Kidney tubule cell (primary cell): ENCODE results near the gene PRR5L.

ENCODE experiments used
- DNase-seq: peaks from one replicate; pipeline ENCODE4 v3.0.0-alpha.2; 2018; ENCODE audit warnings: low spot score

The PRR5L gene

DNA sequence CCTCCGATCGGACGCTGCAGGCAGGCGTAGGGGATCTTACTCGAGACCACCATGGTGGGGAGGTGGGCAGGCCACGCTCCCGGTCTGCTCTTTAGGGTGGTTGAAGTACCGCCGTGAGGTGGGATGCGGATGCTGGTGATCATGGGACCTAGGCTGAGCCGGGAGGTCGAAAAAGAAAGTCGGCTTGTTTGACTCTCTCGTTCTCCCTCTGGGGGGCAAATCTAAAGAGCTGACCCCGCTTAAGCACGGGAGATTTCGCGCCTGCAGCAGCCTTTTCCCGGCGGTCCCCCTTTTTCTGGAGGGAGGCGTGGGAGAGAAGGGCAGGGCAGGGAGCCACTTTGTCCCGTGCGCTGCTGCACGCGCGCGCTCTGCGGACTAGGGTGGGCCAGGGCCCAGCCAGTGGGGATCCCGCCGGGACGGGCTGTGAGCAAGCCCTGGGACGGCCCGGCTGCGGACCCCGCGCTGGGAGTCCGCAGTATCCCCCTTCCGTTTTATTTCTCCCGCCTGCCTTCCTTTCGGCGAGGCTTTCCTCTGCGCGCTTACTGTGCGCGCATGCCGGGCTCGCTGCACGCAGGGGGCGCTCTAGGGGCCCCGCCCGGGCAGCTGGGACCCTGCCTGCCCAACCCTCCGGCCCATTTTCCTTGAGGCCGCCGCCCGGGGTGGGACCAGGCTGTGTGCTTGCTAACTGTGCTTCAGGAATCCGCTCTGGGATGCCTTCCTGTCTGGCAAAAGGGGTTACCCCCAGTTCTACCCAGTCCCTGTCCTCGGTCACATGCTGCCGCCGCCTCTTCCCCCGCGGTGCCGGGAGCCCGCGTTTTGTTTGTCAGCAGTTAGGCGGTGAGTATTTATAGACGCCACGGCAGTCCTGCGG is 81.0 kb downstream of the PRR5L start:
- peak; percentile 67 for DNase-seq

DNA sequence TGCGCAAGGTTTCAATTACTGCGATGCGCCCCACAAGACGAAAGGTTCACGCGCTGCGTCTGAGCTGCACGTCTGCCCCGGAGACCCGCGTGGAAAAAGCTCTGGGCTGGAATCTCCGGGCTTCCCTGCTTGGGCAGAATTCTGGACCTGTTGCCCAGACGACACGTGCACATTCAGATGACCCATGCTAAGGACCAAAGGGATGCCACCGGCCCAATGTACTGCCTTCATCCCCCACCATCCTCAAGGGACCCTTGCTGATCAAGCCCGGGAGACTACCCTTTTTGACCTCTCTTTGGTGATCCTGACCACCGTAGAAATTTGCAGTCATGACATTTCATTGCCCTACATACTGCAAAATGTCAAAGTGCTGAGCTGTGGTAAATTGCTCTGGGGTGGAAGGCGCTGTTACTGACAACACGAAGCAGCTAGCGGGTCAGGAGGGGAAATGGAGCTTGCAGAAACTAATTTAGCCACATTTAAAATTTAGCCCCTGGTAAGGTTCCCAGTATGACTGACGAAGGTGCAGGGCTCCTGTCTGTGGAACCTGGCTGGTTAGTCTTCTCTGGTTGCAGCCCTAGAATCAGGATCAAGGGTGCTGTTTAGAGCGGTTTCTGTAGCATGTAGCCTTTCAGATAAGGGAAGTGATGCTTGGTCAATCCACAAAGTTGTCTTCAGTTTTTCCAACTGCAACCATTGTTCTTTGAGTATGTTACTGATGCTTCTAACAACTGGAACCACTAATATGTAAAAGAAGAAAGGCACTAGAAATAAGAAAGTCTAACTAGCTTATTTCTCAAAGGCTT is 81.9 kb downstream of the PRR5L start:
- DNase-seq: no peak

DNA sequence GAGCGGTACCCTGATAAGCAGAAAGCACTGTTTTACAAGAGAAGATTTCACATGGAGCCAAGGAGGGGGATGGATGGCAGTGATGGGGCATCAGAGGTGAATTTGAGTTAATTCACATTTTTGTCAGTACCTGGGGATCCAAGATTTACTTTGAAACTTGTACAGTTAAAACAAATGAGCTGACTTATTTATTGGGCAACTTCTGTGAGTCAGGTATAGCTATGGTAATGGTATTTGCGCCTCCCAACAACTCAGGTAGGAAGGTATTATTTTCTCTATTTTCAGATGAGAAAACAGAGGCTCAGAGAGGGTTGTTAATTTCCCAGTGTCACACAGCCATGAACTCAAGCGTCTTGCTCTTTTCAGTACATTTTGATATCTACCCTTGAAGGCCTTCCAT is 83.6 kb downstream of the PRR5L start:
- DNase-seq: no peak

DNA sequence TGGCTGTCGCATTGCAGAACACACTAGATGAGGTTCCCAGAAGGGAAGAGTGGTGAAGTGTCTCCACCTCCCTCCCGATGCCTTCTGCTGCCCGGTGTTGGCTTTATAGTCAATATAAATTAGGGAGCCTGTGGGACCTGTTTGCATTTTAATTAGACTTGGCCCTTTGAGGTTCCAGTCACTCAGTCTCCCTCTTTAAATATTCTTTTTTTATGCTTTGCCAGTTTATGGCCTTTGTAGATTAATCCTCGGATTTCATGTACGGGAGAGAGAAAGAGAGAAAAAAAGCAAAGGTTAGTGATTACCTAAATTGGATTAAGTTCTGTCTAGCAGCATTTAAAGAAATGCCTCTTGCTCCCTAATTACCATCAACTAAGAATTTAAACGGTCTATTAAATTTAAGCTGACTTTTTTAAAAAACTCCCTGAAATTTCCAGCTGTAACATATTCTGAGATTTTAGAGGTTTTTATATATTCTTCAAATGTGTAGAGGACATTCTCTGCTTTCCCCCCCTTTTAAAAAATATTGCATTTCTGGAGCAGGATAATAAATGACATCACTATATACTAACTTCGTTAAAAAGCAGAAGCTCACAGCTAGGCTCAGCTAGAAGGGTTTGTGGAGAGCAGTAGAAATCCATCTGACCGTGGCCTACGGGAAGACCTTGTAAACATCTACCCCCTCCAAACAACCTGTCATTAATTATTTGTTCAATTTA is 84.4 kb downstream of the PRR5L start:
- DNase-seq: no peak

DNA sequence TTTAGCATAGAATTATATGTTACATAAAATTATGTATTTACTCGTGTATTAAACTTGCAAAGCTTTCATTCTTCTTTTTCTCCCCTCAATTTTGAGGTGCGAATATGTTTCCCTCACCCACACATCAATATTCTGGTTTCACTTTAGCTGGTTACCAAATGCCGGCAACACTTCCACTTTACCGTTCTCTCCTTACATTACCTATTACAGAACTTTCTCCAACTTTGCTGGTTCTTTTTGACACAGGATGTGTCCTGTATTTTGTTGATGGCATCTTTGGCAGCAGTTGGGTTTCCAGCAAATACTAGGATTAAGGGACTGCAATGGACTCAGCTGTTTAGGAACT is 84.9 kb downstream of the PRR5L start:
- no peak for DNase-seq

DNA sequence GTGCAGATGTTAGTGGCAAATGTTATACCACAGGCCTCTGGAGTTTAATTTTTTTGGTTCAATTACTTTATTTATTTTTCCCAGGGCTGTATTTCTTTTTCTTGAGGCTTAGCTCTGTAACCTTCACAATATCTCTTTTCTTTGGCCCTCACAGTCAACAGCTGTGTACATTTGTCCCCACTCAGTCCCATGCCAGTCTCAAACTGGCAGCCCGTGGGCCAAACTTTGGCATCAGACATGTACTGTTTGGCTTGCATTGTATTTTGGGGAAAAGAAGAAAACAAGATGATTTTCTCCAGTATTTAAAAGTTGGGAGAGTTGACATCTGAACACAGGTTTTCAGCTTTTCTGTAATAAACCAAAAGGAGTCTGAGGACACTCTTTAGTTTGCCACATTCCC is 87.1 kb downstream of the PRR5L start:
- DNase-seq: no peak

DNA sequence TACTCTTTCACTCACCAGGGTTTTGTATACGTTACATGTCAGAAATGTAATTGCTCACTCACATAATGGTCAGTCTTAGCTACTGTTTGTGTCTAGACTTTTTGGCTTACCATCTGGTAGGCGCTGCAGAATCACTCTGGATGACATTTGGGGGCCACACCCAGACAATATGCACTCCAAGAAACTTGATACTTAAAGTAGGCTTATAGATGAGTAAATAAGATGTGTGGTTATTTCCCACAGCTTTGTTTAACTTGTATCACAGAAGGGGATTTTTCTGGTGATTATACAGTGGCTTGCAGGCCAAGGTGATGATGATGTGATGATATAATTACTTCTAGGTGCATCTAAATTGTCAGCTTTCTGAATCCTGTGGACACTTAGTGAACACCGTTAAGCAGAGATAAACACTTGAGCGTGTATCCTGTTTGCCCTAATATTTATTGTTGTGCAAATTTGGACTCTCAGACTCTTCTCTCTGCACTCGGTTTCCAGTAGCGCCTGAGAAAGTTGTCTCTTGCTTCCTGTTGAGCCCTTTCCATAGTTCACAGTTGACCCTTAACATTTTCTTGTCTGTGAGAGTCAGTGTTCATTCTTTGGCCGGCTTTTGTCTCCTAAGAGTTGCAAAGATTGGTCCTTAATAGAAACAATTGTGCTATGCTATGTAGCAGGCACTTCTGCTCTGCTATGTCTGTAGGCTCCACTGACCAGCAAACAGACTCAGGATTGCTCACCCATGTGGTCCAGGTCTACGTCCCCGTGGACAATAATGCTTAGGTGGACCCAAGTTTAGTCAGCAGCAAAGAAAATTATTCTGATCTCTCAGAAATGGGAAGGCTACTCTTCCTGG is 89.3 kb downstream of the PRR5L start:
- no peak for DNase-seq

DNA sequence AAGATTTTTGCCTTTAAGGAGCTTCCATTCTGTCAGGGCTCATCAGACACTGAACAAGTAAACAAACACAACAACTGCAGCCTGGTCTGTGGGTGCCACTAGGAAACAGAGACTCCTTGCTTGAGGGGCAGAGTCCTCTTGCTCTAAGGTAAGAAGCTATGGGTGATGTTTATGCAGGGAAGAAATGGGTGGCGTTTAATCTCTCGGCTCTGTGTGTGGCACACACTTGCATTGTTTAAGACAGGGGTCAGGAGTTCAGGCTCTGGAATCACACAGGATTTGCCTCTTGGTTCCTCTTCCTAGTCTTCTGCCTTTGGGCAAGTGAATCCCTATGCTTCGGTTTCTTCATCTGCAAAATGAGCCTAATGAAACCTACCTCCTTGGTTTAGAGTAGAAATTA is 90.3 kb downstream of the PRR5L start:
- no peak for DNase-seq

DNA sequence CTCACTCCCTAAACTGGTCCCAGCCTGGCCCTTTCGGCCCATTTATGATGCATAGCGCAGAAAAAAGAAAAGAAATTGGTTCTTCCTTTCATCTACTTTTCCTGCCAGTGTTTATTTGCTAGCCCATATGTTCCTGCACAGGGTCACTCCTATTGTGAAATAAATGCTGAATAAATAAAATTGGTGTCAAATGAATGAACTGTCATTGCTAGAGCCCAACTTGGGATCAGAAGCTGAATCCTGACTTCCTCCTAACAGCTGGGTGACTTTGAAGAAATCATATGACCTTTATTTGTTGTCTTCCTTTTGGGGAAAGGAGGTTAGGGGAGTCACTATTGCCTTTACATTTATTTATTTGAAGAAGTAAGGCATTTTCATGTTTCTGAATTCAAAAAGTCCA is 92.0 kb downstream of the PRR5L start:
- no peak for DNase-seq

DNA sequence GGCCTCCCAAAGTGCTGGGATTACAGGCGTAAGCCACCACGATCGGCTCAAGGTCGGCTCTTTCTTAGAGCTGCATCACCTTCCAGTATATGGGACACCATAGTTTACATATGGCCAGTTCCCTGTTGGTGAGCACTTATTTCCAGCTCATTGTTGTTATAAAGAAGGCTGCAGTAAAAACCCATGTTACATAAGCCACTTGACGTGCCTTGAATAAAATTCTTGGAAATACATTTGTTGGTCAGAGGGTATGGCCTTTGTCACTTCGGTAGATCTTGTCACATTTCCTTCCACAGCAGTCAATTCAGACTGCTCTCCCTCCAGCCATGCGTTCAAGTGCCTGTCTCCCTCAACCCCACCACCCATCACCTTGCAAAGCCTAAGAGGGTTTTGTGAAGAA is 92.9 kb downstream of the PRR5L start:
- DNase-seq: no peak

DNA sequence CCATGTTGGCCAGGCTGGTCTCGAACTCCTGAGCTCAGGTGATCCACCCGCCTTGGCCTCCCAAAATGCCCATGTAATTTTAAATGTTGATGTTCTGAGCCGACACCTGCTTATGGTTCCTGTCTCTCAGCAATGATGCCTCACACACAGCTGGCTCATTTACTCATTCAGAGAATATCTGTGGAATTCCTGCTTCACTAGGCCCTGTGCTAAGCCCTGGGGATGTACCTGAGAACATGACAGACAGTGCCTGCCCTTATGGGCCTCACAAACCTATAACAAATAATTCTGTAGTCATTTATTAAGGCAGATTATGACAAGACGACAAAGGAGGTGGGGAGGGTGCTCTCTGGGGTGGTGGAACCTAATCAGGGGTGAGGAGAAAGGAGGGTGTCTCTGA is 93.7 kb downstream of the PRR5L start:
- peak; percentile 75 for DNase-seq

DNA sequence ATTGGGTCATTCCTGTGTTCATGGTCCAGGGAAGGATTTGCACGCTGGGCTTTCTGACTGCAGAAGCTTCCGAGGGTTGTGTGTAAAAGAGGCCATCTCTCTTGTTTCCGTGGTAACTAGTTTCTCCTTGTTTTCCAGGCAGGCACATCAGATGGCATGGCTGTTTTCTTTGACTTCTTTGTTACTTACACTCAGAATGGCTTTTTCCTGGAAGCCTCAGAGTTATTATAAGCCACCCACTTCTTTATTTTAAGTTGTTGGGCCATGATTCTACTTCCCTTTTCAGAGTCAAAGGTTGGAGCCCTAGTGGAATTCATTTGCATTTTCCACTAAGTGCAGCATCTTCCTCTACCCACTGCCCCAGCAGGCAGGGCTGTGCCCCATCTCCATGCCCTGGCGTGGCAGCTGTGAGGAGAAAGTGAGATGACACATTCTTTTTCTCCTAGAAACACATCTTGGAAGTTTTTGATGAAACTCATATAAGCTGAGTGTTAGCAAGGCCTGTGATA is 94.9 kb downstream of the PRR5L start:
- no peak for DNase-seq

DNA sequence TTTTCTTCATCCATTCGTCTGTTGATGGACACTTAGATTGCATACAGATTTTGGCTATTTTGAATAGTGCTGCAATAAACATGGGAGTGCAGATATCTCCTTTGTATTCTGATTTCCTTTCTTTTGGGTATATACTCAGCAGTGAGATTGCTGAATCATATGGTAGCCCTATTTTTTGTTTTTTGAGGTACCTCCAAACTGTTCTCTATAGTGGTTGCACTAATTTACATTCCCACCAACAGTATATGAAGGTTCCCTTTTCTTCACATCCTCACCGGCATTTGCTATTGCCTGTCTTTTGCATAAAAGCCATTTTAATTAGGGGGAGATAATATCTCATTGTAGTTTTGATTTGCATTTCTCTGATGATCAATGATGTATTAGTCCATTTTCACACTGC is 96.1 kb downstream of the PRR5L start:
- DNase-seq: no peak

DNA sequence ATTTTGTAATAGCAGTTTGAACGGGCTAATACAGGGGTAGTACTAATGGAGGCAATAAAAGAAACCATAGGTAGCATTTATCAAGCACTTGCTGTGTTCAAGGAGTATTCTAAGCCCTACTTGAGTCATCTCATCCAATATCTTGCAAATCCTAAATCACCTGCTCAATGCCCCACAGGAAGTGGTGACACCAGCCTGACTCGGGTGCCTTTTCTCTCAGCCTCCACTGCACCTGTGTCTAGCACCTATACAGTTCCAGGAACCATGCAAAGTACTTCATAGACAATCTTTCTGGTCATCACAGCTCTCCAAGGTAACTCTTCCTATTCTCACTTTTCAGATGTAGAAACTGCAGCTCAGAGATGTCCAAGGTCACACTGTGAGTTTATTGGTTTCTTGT is 98.0 kb downstream of the PRR5L start:
- DNase-seq: no peak

DNA sequence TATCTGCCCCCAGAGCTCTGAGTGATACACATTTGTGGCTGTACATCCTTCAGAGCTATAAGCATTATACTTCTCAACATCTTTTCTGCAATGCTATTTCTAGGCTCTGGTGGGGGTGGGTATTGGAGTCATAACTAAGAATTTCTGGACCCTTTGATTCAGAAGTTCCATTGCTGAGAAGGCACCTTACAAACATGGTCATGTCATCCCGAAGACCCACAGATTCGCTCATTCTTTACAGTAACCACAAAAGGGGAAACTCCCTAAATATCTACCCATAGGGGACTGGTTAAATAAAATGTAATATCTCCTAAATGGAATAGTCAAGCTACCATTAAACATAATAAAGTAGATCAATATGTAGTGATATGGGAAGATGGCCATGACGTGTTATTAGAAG is 98.8 kb downstream of the PRR5L start:
- DNase-seq: no peak

DNA sequence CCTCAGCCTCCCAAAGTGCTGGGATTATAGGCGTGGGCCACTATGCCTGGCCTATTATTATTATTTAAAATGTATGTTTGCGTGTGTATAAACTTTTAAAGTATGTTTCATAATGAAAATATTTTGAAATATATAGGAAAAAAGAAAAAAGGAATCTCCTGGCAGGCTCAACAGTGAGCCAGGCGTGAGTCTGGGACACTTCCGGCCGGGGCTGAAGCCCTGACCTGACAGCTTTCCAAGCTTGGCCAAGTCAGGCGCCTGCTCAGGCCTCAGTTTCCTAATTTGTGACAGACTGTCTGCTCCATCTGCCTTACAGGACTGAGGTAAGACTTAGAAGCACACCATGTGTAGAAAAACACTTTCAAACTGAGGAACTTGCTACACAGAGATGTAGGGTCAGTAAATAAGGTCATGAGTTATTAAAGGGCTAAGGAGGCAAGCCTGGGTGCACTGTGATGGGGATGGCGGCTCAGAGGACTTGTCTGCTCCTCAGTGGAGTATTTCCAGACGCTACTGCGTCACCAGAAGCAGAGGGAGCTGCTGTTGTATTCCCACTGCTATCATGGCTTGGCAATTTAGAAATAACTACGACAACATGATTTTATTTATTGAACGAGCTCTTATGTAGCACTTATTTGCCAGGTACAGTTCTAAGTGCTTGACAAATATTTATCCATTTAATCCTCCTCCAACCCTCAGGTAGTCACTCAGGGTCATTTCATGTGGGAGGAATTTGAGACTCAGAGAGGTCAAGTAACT is 100.1 kb downstream of the PRR5L start:
- no peak for DNase-seq

DNA sequence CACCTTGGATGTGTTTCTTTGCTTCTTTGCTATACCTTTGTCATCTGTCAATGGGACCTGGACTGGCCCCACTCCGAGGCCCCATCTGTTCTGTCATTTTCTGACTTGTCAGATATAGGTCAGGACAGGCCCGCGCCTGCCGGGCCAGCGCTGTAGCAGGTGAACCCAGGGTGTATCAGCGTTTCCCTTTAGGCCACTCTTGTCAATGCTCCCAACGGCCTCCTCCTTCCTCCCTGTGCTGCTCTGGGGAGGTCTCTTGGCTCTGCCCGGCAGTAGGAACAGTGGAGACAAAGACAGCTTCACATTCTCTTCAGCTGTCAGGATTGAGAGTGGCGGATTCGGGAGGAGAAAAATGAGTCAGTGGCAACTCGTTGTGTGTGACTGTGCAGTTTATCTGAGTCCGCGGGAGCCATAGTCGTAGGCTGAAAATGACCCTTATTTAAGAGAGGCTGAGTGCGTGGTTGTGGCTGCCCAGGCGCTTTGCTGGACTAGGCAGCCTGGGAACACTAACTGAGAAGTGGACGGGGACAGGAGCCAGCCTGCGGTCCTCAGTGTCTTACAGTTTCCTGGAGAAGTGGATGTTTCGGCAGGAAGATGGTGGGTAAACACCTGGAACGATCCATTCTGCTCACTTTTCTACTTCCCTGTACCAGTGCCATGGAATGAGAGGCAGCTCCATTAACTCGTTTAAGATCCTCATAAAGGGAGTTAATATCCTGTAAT is 102.3 kb downstream of the PRR5L start:
- DNase-seq: no peak

DNA sequence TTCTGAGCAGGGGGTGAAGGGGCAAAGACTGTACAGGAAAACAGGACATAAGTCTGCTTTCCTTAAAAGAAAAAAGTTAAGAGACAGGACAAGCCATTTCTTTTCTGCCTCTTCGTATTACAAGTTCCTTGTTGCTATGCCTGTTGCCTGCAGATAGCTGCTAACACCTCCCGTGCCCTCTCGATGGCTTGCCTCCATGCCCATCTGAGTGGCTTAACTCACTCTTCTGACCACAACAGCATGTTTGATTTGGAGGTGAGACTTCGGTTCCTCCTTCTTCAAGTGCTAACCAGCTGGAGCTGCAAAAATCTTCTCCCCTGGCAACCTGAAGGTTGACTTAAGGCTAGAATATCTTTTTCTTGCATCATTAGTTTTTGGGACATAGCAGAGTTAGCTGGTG is 103.1 kb downstream of the PRR5L start:
- no peak for DNase-seq

DNA sequence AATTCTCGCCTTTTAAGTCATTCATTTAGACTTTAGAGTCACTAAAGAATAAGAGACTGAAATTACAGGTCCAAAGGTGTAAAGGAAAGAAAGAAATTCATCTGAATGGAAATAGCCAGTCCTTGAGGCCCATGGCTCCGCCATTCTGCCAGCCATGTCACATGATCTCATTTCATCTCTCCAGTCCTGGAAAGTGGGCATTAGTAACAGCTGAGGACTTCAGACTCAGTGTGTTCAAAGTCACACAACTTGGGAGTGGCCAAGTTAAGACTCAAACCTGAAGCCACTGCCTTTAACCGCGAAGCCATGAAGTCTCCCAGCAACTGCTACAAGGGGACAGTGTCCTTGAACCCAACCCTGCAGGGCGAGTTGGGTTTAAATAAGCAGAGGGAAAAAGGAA is 103.7 kb downstream of the PRR5L start:
- no peak for DNase-seq

DNA sequence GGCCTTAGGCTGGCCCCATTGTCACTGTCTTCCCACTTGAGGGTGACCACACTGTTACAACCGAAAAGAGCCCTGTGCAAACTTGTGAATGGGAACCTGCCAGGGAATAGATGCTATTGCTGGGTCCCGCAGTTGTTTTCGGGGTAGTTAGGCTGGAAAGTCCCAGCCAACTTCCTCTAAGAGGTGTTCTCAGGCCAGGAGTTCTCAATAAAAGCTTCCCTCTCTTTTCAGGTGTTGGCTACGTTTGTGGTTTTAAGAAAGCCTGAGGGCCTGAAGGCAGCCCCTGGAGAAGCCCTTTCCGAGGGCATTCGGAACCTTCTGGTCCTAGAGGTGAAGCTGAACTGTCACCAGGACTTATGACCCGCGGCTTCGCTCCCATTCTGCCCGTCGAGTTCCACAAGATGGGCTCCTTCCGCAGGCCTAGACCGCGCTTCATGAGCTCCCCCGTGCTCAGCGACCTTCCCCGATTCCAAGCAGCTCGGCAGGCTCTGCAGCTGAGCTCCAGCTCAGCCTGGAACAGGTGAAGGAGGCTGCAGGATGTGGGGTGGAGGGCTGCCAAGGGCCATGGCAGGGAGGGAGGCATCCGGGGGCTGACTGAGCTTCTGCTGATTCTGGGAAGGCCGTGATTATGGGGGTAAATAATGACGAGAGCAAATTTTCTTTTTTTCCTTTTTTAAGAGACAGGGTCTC is 104.8 kb downstream of the PRR5L start:
- DNase-seq: no peak
